ENCODE results near the gene MAP4K3. TPM values are rescaled to one million over a fixed set of nuclear protein-coding genes. Genes with fewer than 3 reads are reported as not detected.

The MAP4K3 gene
- total and polyA plus RNA-seq, 2 of the 4 experiments (the other 2 are of a cell fraction): 13.2 to 32.6 TPM

DNA sequence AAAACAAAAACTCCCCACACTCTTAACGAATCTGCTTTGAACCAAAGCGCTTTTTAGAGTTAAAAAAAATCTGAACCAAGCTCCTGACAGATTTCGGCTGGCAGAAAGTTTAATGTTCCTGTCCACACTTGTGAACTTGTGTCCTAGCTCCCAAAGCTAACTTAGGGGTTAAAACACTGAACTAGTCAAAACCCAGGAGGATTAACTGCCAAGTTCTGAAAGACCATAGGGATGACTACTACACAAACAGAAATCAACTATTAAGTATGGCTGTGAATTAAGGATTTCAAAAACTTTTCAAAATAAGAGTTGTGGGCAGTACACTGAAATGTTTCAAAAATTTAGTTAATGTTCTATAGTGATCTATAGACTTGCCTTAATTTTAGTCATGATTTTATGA is 167.1 kb downstream of the MAP4K3 start:
- BruUV-seq (replicated peaks): no TSS peak
- DNase-seq (no peak), ATAC-seq (ENCODE audit: low read depth) (no peak)
- no CpG with 5 or more reads among the region's 3 CpGs for WGBS, 2 experiments (ENCODE audit: extremely low coverage in 2 of 2, insufficient read length in 1 of 2)
- Histone ChIP-seq H2BK120ac (ENCODE audit: low read depth, low read length) (no peak overlapping the region), H2AFZ (replicated peaks; ENCODE audit: low read length, poor library complexity) (no peak overlapping the region), H3K79me1 (ENCODE audit: low read depth in 1 of 2, low read length in 2 of 2) (peaks cover 5 to 22% of the 10 kb centered on the region in 2 experiments; a peak in 3 of 4 replicates), H3K4me2 (ENCODE audit: low read depth, low read length) (no peak overlapping the region), H4K5ac (ENCODE audit: low read depth, low read length) (no peak overlapping the region), H3K56ac (ENCODE audit: extremely low read depth, insufficient read depth, low read length) (no peak overlapping the region), H4K91ac (ENCODE audit: insufficient read depth, low read depth, low read length) (no peak overlapping the region), H2AK5ac (ENCODE audit: low read depth, low read length) (no peak overlapping the region), H2BK15ac (ENCODE audit: low read depth, low read length) (no peak overlapping the region), H3K9me3 (ENCODE audit: control insufficient read depth, insufficient read depth, low read length) (no peaks in the 10 kb centered on the region), H3K27ac (ENCODE audit: insufficient read depth, low read length) (no peak overlapping the region), H3K4me1 (ENCODE audit: control insufficient read depth, insufficient read depth, low read length) (no peaks in the 10 kb centered on the region), H4K20me1 (ENCODE audit: insufficient read depth, low read length) (no peaks in the 10 kb centered on the region; the same call in 1 of the 2 replicates), H3K14ac (replicated peaks; ENCODE audit: low read depth, low read length) (no peak overlapping the region), H3K9me1 (ENCODE audit: insufficient read depth, low read length) (peaks cover 4% of the 10 kb centered on the region), H3K9ac (ENCODE audit: low read depth, low read length) (no peak overlapping the region), H4K8ac (ENCODE audit: low read depth in 2 of 2, low read length in 2 of 2) (no peak overlapping the region), H3K36me3 (ENCODE audit: control insufficient read depth, insufficient read depth, low read length) (peaks cover 16% of the 10 kb centered on the region), H2BK20ac (ENCODE audit: low read depth, low read length) (no peak overlapping the region), H3K23ac (ENCODE audit: low read depth, low read length) (no peak overlapping the region), H3K4me3 (ENCODE audit: insufficient read depth, low read depth, low read length) (no peak overlapping the region), H2AK9ac (replicated peaks; ENCODE audit: low read depth, low read length, poor library complexity) (no peak overlapping the region), H3K18ac (ENCODE audit: low read depth, low read length) (no peak overlapping the region), H3K27me3 (ENCODE audit: control insufficient read depth, insufficient read depth, low read length) (no peaks in the 10 kb centered on the region), H3K4ac (ENCODE audit: low read depth, low read length) (no peak overlapping the region), H2BK5ac (ENCODE audit: low read depth, low read length, poor library complexity, severe bottlenecking) (no peak overlapping the region)
- dilution Hi-C loops (cut with HindIII; ENCODE audit: low sequenced_read_pairs, unreplicated experiment): no loop called here
- ChIA-PET POLR2A (ENCODE audit: unreplicated experiment) (no interaction called here), CTCF (no interaction called here)
- in situ Hi-C loops (cut with MboI; ENCODE audit: low sequenced_read_pairs): no loop called here
- no peak for TF ChIP-seq RAD21 (IDR thresholded peaks at IDR 0.05; ENCODE audit: low read length)
- intact Hi-C loops (cut with micrococcal nuclease): no loop called here

Measured in IMR-90 (cell line).